ENCODE data around the gene CCL8.

GRCh38 chr17:34269969-34270368, 49.3 kb upstream of the CCL8 start, which contains the start of gene CCL7:
- no peak for TF ChIP-seq PATZ1 (CRISPR knock-in tag; IDR thresholded peaks at IDR 0.05; ENCODE audit: borderline replicate concordance)
- TF ChIP-seq BACH2 (CRISPR knock-in tag; IDR thresholded peaks at IDR 0.05; ENCODE audit: borderline replicate concordance), result no peak
- no peak for TF ChIP-seq GLIS3 (CRISPR knock-in tag; IDR thresholded peaks at IDR 0.05)
- no peak for TF ChIP-seq RARB (CRISPR knock-in tag; IDR thresholded peaks at IDR 0.05)
- TF ChIP-seq POU6F1 (CRISPR knock-in tag; IDR thresholded peaks at IDR 0.05; ENCODE audit: borderline replicate concordance, low read depth), result no peak
- no peak for TF ChIP-seq PPARA (CRISPR knock-in tag; IDR thresholded peaks at IDR 0.05; ENCODE audit: borderline replicate concordance)
- no peak for TF ChIP-seq ARNTL (CRISPR knock-in tag; IDR thresholded peaks at IDR 0.05; ENCODE audit: borderline replicate concordance, low read depth)
- no peak for TF ChIP-seq TOX (CRISPR knock-in tag; IDR thresholded peaks at IDR 0.05; ENCODE audit: borderline replicate concordance)
